ENCODE data around the gene PLCG2. TPM values are rescaled to one million over a fixed set of nuclear protein-coding genes. Genes with fewer than 3 reads are reported as not detected.
"Not testable (repeated sequence)": the region's sequence is repeated elsewhere in the genome, so short reads cannot be mapped to it uniquely, and the experiment has no call there.

PLCG2 gene
- total RNA-seq, 1 donor from 2014 or later = 12.4 TPM

DNA sequence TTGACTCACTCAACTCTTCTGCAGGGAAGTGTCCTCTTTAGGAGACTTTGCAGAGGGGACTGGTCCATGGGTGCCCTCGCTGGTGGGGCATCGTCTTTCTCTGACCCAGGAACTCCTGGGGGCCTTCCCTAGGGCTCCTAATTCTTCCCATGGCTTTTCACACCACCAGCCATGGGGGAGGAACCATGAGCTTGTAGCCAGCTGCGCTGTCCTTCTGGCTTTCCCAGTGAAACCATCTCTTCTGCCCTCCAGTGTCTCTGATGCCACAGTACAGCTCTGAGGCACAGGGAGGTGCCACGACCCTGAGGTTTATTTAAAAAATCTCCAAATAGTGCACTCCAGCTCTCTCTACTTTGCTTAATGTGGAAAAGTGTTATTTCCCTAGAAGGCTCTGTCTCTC, 153.6 kb downstream of the PLCG2 start:
- Mint-ChIP-seq H3K4me1 (ENCODE audit: unreplicated experiment) (no peaks in the 10 kb centered on the region), H3K9me3 (no peaks in the 10 kb centered on the region), H3K27me3 (no peaks in the 10 kb centered on the region), H3K4me3 (no peak overlapping the region), H3K36me3 (no peaks in the 10 kb centered on the region), H3K27ac (no peak overlapping the region)
- TF ChIP-seq, protein P1, sequence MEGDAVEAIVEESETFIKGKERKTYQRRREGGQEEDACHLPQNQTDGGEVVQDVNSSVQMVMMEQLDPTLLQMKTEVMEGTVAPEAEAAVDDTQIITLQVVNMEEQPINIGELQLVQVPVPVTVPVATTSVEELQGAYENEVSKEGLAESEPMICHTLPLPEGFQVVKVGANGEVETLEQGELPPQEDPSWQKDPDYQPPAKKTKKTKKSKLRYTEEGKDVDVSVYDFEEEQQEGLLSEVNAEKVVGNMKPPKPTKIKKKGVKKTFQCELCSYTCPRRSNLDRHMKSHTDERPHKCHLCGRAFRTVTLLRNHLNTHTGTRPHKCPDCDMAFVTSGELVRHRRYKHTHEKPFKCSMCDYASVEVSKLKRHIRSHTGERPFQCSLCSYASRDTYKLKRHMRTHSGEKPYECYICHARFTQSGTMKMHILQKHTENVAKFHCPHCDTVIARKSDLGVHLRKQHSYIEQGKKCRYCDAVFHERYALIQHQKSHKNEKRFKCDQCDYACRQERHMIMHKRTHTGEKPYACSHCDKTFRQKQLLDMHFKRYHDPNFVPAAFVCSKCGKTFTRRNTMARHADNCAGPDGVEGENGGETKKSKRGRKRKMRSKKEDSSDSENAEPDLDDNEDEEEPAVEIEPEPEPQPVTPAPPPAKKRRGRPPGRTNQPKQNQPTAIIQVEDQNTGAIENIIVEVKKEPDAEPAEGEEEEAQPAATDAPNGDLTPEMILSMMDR (conservative IDR thresholded peaks at IDR 0.05) = no peak
- DNase-seq (ENCODE audit: extremely low spot score, unreplicated experiment) = no peak

DNA sequence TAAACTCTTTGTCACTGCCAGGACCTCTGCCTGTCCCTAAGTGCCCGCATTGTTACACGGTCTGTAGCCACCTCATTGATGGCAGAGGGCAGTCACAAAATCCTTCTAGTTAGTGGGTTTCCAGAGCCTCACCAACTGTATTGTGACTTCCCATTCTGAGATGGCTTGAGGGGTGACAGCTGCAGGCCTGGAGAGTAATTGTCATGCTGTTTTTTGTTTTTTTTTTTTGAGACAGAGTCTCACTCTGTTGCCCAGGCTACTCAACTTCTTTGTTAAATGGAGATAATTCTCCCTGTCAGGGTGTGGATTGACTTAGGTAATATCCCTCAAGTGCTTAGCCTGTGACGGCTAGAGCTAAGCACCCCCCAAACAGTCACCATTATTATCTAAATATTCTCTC, 154.3 kb downstream of the PLCG2 start:
- Mint-ChIP-seq H3K36me3 (no peaks in the 10 kb centered on the region), H3K9me3 (no peaks in the 10 kb centered on the region), H3K4me3 (no peak overlapping the region), H3K4me1 (ENCODE audit: unreplicated experiment) (no peaks in the 10 kb centered on the region), H3K27me3 (no peaks in the 10 kb centered on the region), H3K27ac (no peak overlapping the region)
- DNase-seq (ENCODE audit: extremely low spot score, unreplicated experiment) = no peak
- TF ChIP-seq, protein P1 (conservative IDR thresholded peaks at IDR 0.05) = no peak

- not testable (repeated sequence) for H3K9me3 Mint-ChIP-seq
These were observed 155.6 kb downstream of the PLCG2 start for GRCh38 chr16:81934711-81935110.

DNA sequence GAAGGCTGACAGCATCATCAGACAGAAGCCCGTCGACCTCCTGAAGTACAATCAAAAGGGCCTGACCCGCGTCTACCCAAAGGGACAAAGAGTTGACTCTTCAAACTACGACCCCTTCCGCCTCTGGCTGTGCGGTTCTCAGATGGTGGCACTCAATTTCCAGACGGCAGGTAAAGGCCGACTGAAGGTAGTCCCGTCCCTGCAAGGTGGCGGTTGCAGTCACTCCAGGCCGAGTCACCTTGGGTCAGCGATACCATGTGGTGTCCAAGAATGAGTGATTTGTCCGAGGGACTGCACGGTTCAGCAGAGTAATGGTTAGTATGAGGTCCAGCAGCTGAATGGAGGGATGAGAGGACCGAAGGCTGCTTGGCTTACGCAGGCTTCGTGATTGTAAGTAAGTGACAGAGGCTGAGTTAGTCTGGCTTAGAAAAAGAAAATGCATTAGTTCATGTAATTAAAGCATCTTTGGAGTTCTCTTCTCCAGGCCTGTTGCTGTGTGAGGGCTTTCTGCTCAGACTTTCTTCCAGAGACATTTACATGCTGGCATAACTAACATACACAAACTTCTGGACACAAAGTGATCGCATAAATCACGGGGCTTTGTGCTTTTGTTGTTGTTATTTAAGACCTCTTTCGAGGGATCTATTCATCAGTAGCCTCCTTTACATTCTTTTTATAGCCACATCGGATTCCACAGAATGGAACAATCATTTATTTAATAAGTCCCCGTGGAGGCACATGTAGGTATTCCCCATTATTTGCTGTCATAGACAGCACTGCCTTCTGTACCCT, 157.3 kb downstream of the PLCG2 start:
- Mint-ChIP-seq H3K4me1 (ENCODE audit: unreplicated experiment) (no peaks in the 10 kb centered on the region), H3K36me3 (no peaks in the 10 kb centered on the region), H3K27me3 (no peaks in the 10 kb centered on the region), H3K4me3 (no peak overlapping the region), H3K9me3 (no peaks in the 10 kb centered on the region), H3K27ac (no peak overlapping the region)
- DNase-seq (ENCODE audit: extremely low spot score, unreplicated experiment) = no peak
- TF ChIP-seq, protein P1 (conservative IDR thresholded peaks at IDR 0.05) = no peak

More at GRCh38 chr16:81934711-81935110, 155.6 kb downstream of the PLCG2 start:
- H3K27me3 Mint-ChIP-seq; H3K4me3 Mint-ChIP-seq; H3K36me3 Mint-ChIP-seq; DNase-seq (ENCODE audit: extremely low spot score, unreplicated experiment); H3K27ac Mint-ChIP-seq; H3K4me1 Mint-ChIP-seq (ENCODE audit: unreplicated experiment): not testable (repeated sequence)

DNA sequence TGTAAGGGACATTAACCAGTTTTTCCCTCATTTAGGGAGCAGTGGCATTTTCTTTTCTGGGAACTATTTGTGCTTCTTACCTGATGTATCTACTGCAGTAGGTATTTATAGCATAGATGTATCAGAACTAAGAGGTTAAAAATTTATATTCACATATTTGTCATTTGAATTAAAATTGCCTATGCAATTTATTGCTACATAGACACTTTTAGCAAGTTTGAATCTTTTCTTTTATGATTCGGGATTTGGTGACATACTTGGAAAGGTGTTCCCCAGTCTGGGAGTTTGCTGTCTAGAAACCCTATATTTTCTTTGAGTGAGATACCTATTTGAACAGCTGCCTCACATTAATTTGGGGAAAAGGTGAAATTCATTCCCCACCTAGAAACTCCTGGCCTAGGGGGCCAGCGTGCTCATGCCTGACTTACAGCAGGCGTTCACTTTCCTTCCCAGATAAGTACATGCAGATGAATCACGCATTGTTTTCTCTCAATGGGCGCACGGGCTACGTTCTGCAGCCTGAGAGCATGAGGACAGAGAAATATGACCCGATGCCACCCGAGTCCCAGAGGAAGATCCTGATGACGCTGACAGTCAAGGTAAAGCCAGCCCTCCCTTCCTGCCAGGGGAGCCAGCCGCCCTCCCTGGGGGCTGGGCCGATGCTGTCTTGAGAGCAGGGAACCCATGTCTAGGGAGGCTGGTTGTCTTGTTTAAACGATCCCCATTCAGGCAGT, 158.4 kb downstream of the PLCG2 start:
- Mint-ChIP-seq H3K9me3 (no peaks in the 10 kb centered on the region), H3K27ac (no peak overlapping the region), H3K4me1 (ENCODE audit: unreplicated experiment) (peaks cover 6% of the 10 kb centered on the region), H3K36me3 (no peaks in the 10 kb centered on the region), H3K4me3 (no peak overlapping the region), H3K27me3 (no peaks in the 10 kb centered on the region)
- DNase-seq (ENCODE audit: extremely low spot score, unreplicated experiment) = no peak
- TF ChIP-seq, protein P1 (conservative IDR thresholded peaks at IDR 0.05) = no peak
